Right lobe of liver (tissue), 6 donors: Measurements from ENCODE around the gene CFAP99. TPM values are rescaled to one million over a fixed set of nuclear protein-coding genes. Genes with fewer than 3 reads are reported as not detected.

Source experiments
- ATAC-seq, 4 donors: fragments of 200-7000 bp; cut with Tn5 transposase; one replicate each; pipeline ENCODE4 v1.9.1; 2020; ENCODE audit warnings: mild to moderate bottlenecking in 4 of 4, moderate library complexity in 4 of 4
- DNase-seq, 3 donors: peaks; one replicate each; pipeline ENCODE4 v3.0.0-alpha.2; 2020
- H3K27ac ChIP-seq, 3 donors: fragments of 200-600 bp; one replicate each; pipeline ENCODE4 v1.8.0; 2022
- H3K27me3 ChIP-seq, 2 donors: fragments of 200-600 bp; one replicate each; pipeline ENCODE4 v1.8.0; 2022
- H3K36me3 ChIP-seq, 4 donors: fragments of 200-600 bp; sonication (generic) in 1 of 4; one replicate each; pipeline versions ENCODE4 v1.5.1 to v1.8.0; 2017 to 2022; ENCODE audit warnings: control low read depth in 1 of 4
- H3K4me1 ChIP-seq, 4 donors: fragments of 200-600 bp; sonication (generic) in 1 of 4; one replicate each; pipeline versions ENCODE4 v1.5.1 to v1.8.0; 2017 to 2022; ENCODE audit warnings: control low read depth in 1 of 4
- H3K4me3 ChIP-seq, 3 donors: fragments of 200-600 bp; one replicate each; pipeline ENCODE4 v1.8.0; 2022
- H3K9me3 ChIP-seq, 4 donors: fragments of 200-600 bp; sonication (generic) in 1 of 4; one replicate each; pipeline versions ENCODE4 v1.5.1 to v1.8.0; 2017 to 2022; ENCODE audit warnings: control low read depth in 1 of 4
- CTCF ChIP-seq, 4 donors: fragments of 200-600 bp in 3 of 4; fragments of 450-650 bp in 1 of 4; IDR thresholded peaks; one replicate each; pipeline versions ENCODE4 v1.5.1 to v1.8.0; 2016 to 2022; ENCODE audit warnings: antibody characterized with exemption in 4 of 4, mild to moderate bottlenecking in 2 of 4
- POLR2A ChIP-seq: fragments of 450-650 bp; IDR thresholded peaks from one replicate; pipeline ENCODE4 v1.6.1; 2017; ENCODE audit warnings: antibody characterized with exemption, mild to moderate bottlenecking
- WGBS: methylation state at CpG from one replicate; pipeline ENCODE4 v1.1.6; 2018; ENCODE audit warnings: low coverage, low lambda C conversion rate; ENCODE audit not compliant: insufficient coverage; ENCODE audit errors: missing lambda C conversion rate; 5-methylcytosine and 5-hydroxymethylcytosine counted together
- intact Hi-C, 2 donors: fragments of 100-400 bp; cut with DNase I; formaldehyde crosslinking; loops; one replicate each; pipeline versions ENCODE4 v1.11.2 to v1.14.1; 2022
- total RNA-seq, 6 experiments: library from RNA; depleted of rRNA in 2 of 6; stranded (reverse); fragments of >200 nt in 2 of 6; fragmentation: NEBNext Ultra II Directional in 3 of 6; extraction: Animal tissue kit (Norgen Biotek cat#: 25700) in 3 of 6; gene quantifications; one replicate each; pipeline versions ENCODE4 v1.1.0 to v1.2.4, GENCODE V29; 2016 to 2023
- donor health status: DM: no; HTN: yes; CAD: no.
- donor health status: DM: no; HTN: no; CAD: no.
- donor health status: DM: no; HTN: no; CAD: no.
- donor health status: DM: no; HTN: yes; CAD: no.
- donor health status: DM: no; HTN: yes; CAD: no.

Gene CFAP99
- total RNA-seq, 6 experiments from 2014 or later = 0.25 to 0.86 (median 0.29) TPM; not detected in 1

DNA sequence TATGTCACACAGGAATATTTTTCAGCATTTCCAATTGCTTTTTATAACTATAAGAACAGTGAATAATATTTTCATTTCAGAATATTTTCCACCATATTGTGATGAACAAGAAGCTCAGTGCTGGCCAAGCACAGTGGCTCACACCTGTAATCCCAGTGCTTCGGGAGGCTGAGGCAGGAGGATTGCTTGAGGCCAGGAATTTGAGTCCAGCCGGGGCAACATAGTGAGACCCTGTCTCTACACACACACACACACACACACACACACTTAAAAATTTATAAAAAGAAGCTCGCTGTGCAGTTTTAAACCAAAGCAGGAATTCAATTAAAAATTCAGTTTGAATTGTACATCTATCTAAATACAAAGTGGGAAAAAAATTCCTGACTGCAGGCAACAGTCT lies 3.5 kb upstream of the CFAP99 start:
- no peak overlapping the region for H3K4me3 ChIP-seq
- no peaks in the 10 kb centered on the region for H3K9me3 ChIP-seq
- H3K36me3 ChIP-seq = no peaks in the 10 kb centered on the region
- no peak overlapping the region for H3K27ac ChIP-seq
- TF ChIP-seq CTCF (IDR thresholded peaks at IDR 0.05) = no peak
- intact Hi-C loops = no loop called here
- H3K27me3 ChIP-seq = no peaks in the 10 kb centered on the region
- DNase-seq (no peak), ATAC-seq (no peak)
- H3K4me1 ChIP-seq = peaks cover 0 to 15% (median 3%) of the 10 kb centered on the region in 4 donors
- WGBS = 80% methylated on average over 1 of the region's 3 CpGs

- WGBS = 75% methylated on average over 16 of the region's 17 CpGs
- H3K27ac ChIP-seq = no peak overlapping the region
- H3K4me3 ChIP-seq = no peak overlapping the region
- H3K27me3 ChIP-seq = no peaks in the 10 kb centered on the region
- ATAC-seq (no peak), DNase-seq (no peak)
- no peaks in the 10 kb centered on the region for H3K9me3 ChIP-seq
- H3K4me1 ChIP-seq = peaks cover 0 to 15% (median 3%) of the 10 kb centered on the region in 4 donors
- TF ChIP-seq CTCF (IDR thresholded peaks at IDR 0.05) (no peak), POLR2A (no peak)
- H3K36me3 ChIP-seq = no peaks in the 10 kb centered on the region
- intact Hi-C loops = no loop called here
These were observed 2.7 kb upstream of the CFAP99 start for GRCh38 chr4:2415881-2416563.

DNA sequence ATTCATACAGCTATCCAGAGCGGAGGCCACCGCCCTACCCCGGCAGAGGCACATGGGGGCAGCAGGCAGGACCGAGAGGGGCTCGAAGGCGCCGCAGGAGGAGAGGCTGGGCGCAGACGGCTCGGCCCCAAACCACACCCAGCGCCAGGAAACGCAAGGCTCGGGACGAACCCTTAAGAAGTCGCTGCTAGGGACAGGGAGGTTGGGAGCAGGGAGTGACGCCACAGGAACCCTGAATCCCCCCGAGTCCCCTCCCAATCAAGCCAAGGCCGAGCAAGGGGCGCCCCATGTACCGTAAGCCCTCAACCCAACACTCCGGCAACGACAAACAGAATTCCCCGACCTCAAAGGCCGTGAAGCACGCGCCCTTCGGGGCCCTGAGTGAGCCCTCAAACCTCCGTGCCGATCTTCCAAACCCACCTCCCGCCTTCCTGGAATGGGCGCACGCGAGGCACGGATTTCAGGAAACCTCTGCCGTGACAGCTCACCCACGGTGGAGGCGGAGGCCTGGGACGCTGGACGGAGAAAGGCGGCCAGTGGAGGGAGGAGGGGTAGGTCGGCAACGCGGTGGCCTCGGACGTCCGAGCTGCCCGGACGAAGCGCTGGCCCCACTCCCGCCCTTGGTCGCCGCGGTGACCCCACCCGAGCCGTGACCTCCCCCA lies 2.1 kb upstream of the CFAP99 start:
- peaks cover 0 to 15% (median 3%) of the 10 kb centered on the region in 4 donors for H3K4me1 ChIP-seq
- TF ChIP-seq CTCF (IDR thresholded peaks at IDR 0.05) = no peak
- no peak for TF ChIP-seq POLR2A
- WGBS = 21% methylated on average over 13 of the region's 55 CpGs

DNA sequence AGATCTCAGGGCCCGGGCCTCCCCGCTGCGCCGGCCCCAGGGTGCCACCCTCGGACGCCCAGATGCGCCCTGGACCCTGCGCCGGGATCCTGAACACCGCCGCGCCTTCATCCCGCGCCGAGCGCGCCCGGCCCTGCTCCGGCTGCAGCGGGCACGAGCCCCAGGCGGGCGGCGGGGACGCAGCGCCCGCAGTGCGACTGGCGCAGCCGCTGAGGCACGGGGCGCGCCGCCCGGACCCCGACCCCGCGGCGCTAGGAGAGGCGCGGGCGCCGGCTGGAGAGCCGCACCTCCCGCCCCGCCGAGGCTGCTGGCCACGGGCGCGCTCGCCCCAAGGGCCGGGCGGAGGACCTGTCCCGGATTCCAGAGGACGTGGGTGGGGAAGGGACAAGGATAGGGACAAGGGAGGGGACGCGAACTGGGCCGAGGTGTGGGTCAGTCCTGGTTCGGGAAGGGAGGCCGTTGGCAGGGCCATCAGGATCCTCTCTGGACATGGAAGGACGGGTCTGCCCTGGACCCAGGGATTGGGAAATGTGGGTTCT lies 1.5 kb upstream of the CFAP99 start:
- intact Hi-C loops = no loop called here
- Histone ChIP-seq H3K4me3 (peak overlapping the region; percentile 48 to 80 (median 54)), H3K4me1 (peaks cover 0 to 15% (median 3%) of the 10 kb centered on the region in 4 donors), H3K36me3 (no peaks in the 10 kb centered on the region), H3K9me3 (no peaks in the 10 kb centered on the region), H3K27ac (no peak overlapping the region), H3K27me3 (no peaks in the 10 kb centered on the region)
- WGBS = 0% methylated on average over 16 of the region's 61 CpGs
- no peak for ATAC-seq
- TF ChIP-seq POLR2A (no peak), CTCF (IDR thresholded peaks at IDR 0.05) (no peak)
- DNase-seq = no peak

More for the DNA sequence above, 2.1 kb upstream of the CFAP99 start:
- no peaks in the 10 kb centered on the region for H3K36me3 ChIP-seq
- H3K4me3 ChIP-seq = peak overlapping the region; percentile 29 to 80 (median 37)
- no peak for ATAC-seq
- intact Hi-C loops = no loop called here
- H3K9me3 ChIP-seq = no peaks in the 10 kb centered on the region
- no peaks in the 10 kb centered on the region for H3K27me3 ChIP-seq
- DNase-seq = no peak
- no peak overlapping the region for H3K27ac ChIP-seq
